WTC11 (cell line): Measurements from ENCODE around the gene CNOT1. TPM values are rescaled to one million over a fixed set of nuclear protein-coding genes. Genes with fewer than 3 reads are reported as not detected.

Source experiments
- ATAC-seq: fragments of 200-7000 bp; cut with Tn5 transposase; 2 replicates; pipeline ENCODE4 v1.10.0; 2021; ENCODE audit warnings: mild to moderate bottlenecking, moderate library complexity
- CTCF ChIA-PET: fragments of 300-600 bp; sonication (Branson Sonifier 250); formaldehyde crosslinking; loops from one replicate; lab custom pipeline; 2021; ENCODE audit warnings: antibody characterized with exemption; lab: Charles Lee
- POLR2A ChIA-PET: fragments of 350-600 bp; sonication (Branson Sonifier 250); formaldehyde crosslinking; loops from one replicate; lab custom pipeline; 2021; ENCODE audit warnings: antibody characterized with exemption; lab: Charles Lee
- DNase-seq: peaks from one replicate; pipeline ENCODE4 v3.0.0; 2021; ENCODE audit warnings: low spot score
- H3K27ac Mint-ChIP-seq: 2 replicates; pipeline ENCODE4 v1.8.0; 2021; ENCODE audit warnings: mixed read lengths
- H3K27me3 Mint-ChIP-seq: 2 replicates; pipeline ENCODE4 v1.8.0; 2021; ENCODE audit warnings: low read depth, mild to moderate bottlenecking, moderate library complexity, mixed read lengths
- H3K36me3 Mint-ChIP-seq: 2 replicates; pipeline ENCODE4 v1.8.0; 2021; ENCODE audit warnings: mixed read lengths
- H3K4me1 Mint-ChIP-seq: 2 replicates; pipeline ENCODE4 v1.8.0; 2022; ENCODE audit warnings: mixed read lengths
- H3K4me3 Mint-ChIP-seq: 2 replicates; pipeline ENCODE4 v1.8.0; 2021; ENCODE audit warnings: mild to moderate bottlenecking, moderate library complexity, mixed read lengths
- H3K9me3 Mint-ChIP-seq: 2 replicates; pipeline ENCODE4 v1.8.0; 2021; ENCODE audit warnings: mixed read lengths
- CBFB ChIP-seq: sonication (generic); formaldehyde crosslinking; IDR thresholded peaks from 2 replicates; pipeline ENCODE4 v1.8.1; 2022; ENCODE audit warnings: mild to moderate bottlenecking, low read depth, missing genetic modification reagents
- CDX4 ChIP-seq: fragments of 250-450 bp; sonication (Bioruptor Pico); IDR thresholded peaks from 2 replicates; pipeline ENCODE4 v1.9.0; 2021; ENCODE audit warnings: moderate library complexity, mild to moderate bottlenecking, inconsistent platforms, borderline replicate concordance
- CREM ChIP-seq: sonication (generic); formaldehyde crosslinking; IDR thresholded peaks from 2 replicates; pipeline ENCODE4 v1.8.1; 2022; ENCODE audit warnings: mild to moderate bottlenecking, missing genetic modification reagents, moderate library complexity
- ESRRA ChIP-seq: sonication (generic); formaldehyde crosslinking; IDR thresholded peaks from 2 replicates; pipeline ENCODE4 v1.8.1; 2022; ENCODE audit warnings: mild to moderate bottlenecking, missing genetic modification reagents, borderline replicate concordance
- ETV6 ChIP-seq: sonication (generic); formaldehyde crosslinking; IDR thresholded peaks from 2 replicates; pipeline ENCODE4 v1.8.1; 2022; ENCODE audit warnings: mild to moderate bottlenecking, missing genetic modification reagents
- FOXK1 ChIP-seq: sonication (generic); formaldehyde crosslinking; IDR thresholded peaks from 2 replicates; pipeline ENCODE4 v1.8.0; 2022; ENCODE audit warnings: mild to moderate bottlenecking, moderate library complexity, missing genetic modification reagents
- GTF2I ChIP-seq: fragments of 250-450 bp; sonication (Bioruptor Pico); conservative IDR thresholded peaks from 2 replicates; pipeline ENCODE4 v1.4.0; 2021; ENCODE audit warnings: mild to moderate bottlenecking
- HMGXB4 ChIP-seq: sonication (generic); formaldehyde crosslinking; IDR thresholded peaks from 2 replicates; pipeline ENCODE4 v1.8.1; 2023; ENCODE audit warnings: mild to moderate bottlenecking, moderate library complexity, missing genetic modification reagents
- MLX ChIP-seq: sonication (generic); formaldehyde crosslinking; IDR thresholded peaks from 2 replicates; pipeline ENCODE4 v1.8.1; 2023; ENCODE audit warnings: mild to moderate bottlenecking, missing genetic modification reagents, moderate library complexity
- NR2C2 ChIP-seq: sonication (generic); formaldehyde crosslinking; IDR thresholded peaks from 2 replicates; pipeline ENCODE4 v1.8.0; 2022; ENCODE audit warnings: mild to moderate bottlenecking, missing genetic modification reagents
- NR3C1 ChIP-seq: sonication (generic); formaldehyde crosslinking; conservative IDR thresholded peaks from 2 replicates; pipeline ENCODE4 v1.8.1; 2023; ENCODE audit warnings: low read depth, mild to moderate bottlenecking, missing genetic modification reagents
- OVOL2 ChIP-seq: fragments of 250-450 bp; sonication (Bioruptor Pico); IDR thresholded peaks from 2 replicates; pipeline ENCODE4 v1.9.0; 2021; ENCODE audit warnings: mild to moderate bottlenecking, borderline replicate concordance
- RELA ChIP-seq: sonication (generic); formaldehyde crosslinking; IDR thresholded peaks from 2 replicates; pipeline ENCODE4 v1.8.1; 2022; ENCODE audit warnings: missing genetic modification reagents, mild to moderate bottlenecking, borderline replicate concordance
- SOX15 ChIP-seq: fragments of 250-450 bp; sonication (Bioruptor Pico); IDR thresholded peaks from 2 replicates; pipeline ENCODE4 v1.9.0; 2021; ENCODE audit warnings: mild to moderate bottlenecking
- ZNF121 ChIP-seq: sonication (generic); formaldehyde crosslinking; IDR thresholded peaks from 2 replicates; pipeline ENCODE4 v1.8.0; 2023; ENCODE audit warnings: missing genetic modification reagents
- ZNF219 ChIP-seq: sonication (generic); formaldehyde crosslinking; IDR thresholded peaks from 2 replicates; pipeline ENCODE4 v1.8.0; 2023; ENCODE audit warnings: missing genetic modification reagents, mild to moderate bottlenecking, borderline replicate concordance
- ZNF232 ChIP-seq: sonication (generic); formaldehyde crosslinking; IDR thresholded peaks from 2 replicates; pipeline ENCODE4 v1.8.0; 2022; ENCODE audit warnings: mild to moderate bottlenecking, missing genetic modification reagents
- total RNA-seq: library from RNA; stranded (reverse); gene quantifications from 3 replicates; pipeline ENCODE4 v1.2.3, GENCODE V29; 2021

CNOT1 gene
- total RNA-seq, 1 experiment from 2014 or later, result 314 TPM

GRCh38 chr16:58481931-58482330, 147.7 kb downstream of the CNOT1 start:
- TF ChIP-seq RELA (CRISPR knock-in tag), result no peak
- no peak for TF ChIP-seq OVOL2 (CRISPR knock-in tag)
- TF ChIP-seq HMGXB4 (CRISPR knock-in tag), result no peak
- TF ChIP-seq CBFB (CRISPR knock-in tag), result no peak
- no peak for TF ChIP-seq NR3C1 (CRISPR knock-in tag)
- TF ChIP-seq FOXK1 (CRISPR knock-in tag), result no peak
- DNase-seq, result no peak
- 0 out of 2 replicates have a peak, but pooled peaks cover 3% of the 10 kb centered on the region for H3K4me1 Mint-ChIP-seq
- no peak for ATAC-seq
- CTCF ChIA-PET, result no interaction called here
- H3K9me3 Mint-ChIP-seq, result no peaks in the 10 kb centered on the region
- POLR2A ChIA-PET, result no interaction called here
- H3K27ac Mint-ChIP-seq, result no peak overlapping the region
- peaks cover under 1% of the 10 kb centered on the region; the same call in 1 of the 2 replicates for H3K27me3 Mint-ChIP-seq
- no peak overlapping the region for H3K4me3 Mint-ChIP-seq
- H3K36me3 Mint-ChIP-seq, result no peaks in the 10 kb centered on the region

GRCh38 chr16:58481226-58481869, 148.3 kb downstream of the CNOT1 start:
- POLR2A ChIA-PET, result no interaction called here
- H3K4me1 Mint-ChIP-seq, result 0 out of 2 replicates have a peak, but pooled peaks cover 3% of the 10 kb centered on the region
- no peak overlapping the region for H3K4me3 Mint-ChIP-seq
- ATAC-seq (no peak), DNase-seq (no peak)
- CTCF ChIA-PET, result no interaction called here
- TF ChIP-seq NR2C2 (CRISPR knock-in tag) (no peak), ESRRA (CRISPR knock-in tag) (no peak), ZNF232 (no peak), ZNF219 (CRISPR knock-in tag) (no peak), CREM (CRISPR knock-in tag) (no peak), MLX (CRISPR knock-in tag) (no peak), ZNF121 (CRISPR knock-in tag) (no peak)
- H3K36me3 Mint-ChIP-seq, result no peaks in the 10 kb centered on the region
- H3K9me3 Mint-ChIP-seq, result no peaks in the 10 kb centered on the region
- no peaks in the 10 kb centered on the region for H3K27me3 Mint-ChIP-seq
- no peak overlapping the region for H3K27ac Mint-ChIP-seq

GRCh38 chr16:58478427-58478826, 151.2 kb downstream of the CNOT1 start:
- CTCF ChIA-PET, result interaction anchor here (0.9 kb wide), 1 partner anchor 17 kb away, joined by 3 read pairs; no protein-coding TSS in a partner anchor
- no peak for TF ChIP-seq SOX15 (CRISPR knock-in tag)

GRCh38 chr16:58476791-58477190, 152.8 kb downstream of the CNOT1 start:
- Mint-ChIP-seq H3K9me3 (no peaks in the 10 kb centered on the region), H3K36me3 (no peaks in the 10 kb centered on the region), H3K4me1 (peaks cover 10% of the 10 kb centered on the region), H3K27ac (no peak overlapping the region), H3K27me3 (peaks cover 6% of the 10 kb centered on the region), H3K4me3 (no peak overlapping the region)
- no peak for DNase-seq
- TF ChIP-seq ETV6 (no peak), CDX4 (CRISPR knock-in tag) (no peak), GTF2I (CRISPR knock-in tag) (no peak)
- no peak for ATAC-seq
- ChIA-PET CTCF (no interaction called here), POLR2A (interaction anchor here (0.5 to 0.6 kb wide), 2 partner anchors 170 to 1339 kb away, joined by 3 to 5 read pairs; no protein-coding TSS in a partner anchor)

More at GRCh38 chr16:58478427-58478826, 151.2 kb downstream of the CNOT1 start:
- Mint-ChIP-seq H3K27me3 (peaks cover 2% of the 10 kb centered on the region; the same call in 1 of the 2 replicates), H3K9me3 (no peaks in the 10 kb centered on the region), H3K4me3 (no peak overlapping the region), H3K4me1 (peaks cover 13% of the 10 kb centered on the region), H3K36me3 (no peaks in the 10 kb centered on the region), H3K27ac (no peak overlapping the region)
- no peak for ATAC-seq
- DNase-seq, result no peak
- POLR2A ChIA-PET, result no interaction called here
